GM18517 (cell line): Measurements from ENCODE around the gene BRD1.

Experiments
- ATAC-seq: cut with Tn5 transposase; IDR thresholded peaks from one replicate; pipeline ENCODE4 v1.9.1; 2021; ENCODE audit warnings: mild to moderate bottlenecking, moderate library complexity; ENCODE audit not compliant: unreplicated experiment

BRD1 gene

GRCh38 chr22:49827853-49828598 lies at the start of gene BRD1:
TSS of gene BRD1 (minus strand) at chr22:49827873. CDS start at chr22:49824317, 3,556 bp downstream.
- ATAC-seq = no peak

DNA sequence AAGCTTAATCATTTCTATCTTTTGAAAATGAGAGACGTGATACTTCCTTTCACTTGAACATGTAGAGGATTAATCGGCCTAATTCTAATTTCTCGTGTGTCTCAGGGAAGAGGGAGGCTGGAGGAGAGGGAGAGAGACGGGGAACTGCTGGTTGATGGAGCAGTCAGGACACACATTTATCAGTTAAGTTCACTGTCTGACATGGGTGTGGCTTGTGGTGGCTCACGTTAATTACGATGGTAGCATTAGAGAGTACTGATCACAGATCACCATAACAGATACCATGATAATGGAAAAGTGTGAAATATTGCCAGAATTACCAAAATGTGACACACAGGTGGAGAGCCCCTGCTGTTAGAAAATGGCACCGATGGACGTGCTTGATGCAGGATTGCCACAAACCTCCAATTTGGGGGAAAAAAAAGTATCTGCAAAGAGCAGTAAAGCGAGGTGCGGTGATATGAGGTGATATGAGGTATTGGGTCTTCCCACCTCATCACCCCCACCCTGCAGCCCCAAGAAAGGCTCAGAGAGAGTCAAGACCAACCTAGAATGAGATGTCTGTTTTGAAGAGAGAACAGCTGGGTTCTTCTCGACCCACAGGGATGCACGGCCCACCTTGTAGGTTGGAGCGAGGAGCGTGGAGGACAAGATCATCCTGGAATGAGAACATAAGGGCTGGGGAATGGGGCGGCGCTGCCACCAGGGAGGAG lies 45.7 kb upstream of the BRD1 start:
- ATAC-seq = no peak

GRCh38 chr22:49872347-49872746 lies 44.7 kb upstream of the BRD1 start:
- no peak for ATAC-seq

DNA sequence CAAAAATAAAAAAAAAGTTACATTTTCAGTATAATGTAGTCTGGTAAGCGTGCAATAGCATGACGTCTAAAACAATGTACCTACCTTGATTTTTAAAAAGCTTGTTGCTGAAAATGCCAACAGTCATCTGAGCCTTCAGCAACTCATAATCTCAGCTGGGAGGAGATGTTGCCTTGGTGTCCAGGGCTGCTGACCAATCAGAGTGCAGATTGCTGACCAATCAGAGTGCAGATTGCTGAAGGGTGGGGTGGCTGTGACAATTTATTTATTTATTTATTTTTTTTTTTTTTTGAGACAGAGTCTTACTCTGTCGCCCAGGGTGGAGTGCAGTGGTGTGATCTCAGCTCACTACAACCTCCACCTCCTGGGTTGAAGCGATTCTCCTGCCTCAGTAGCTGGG lies 43.8 kb upstream of the BRD1 start:
- ATAC-seq = no peak

DNA sequence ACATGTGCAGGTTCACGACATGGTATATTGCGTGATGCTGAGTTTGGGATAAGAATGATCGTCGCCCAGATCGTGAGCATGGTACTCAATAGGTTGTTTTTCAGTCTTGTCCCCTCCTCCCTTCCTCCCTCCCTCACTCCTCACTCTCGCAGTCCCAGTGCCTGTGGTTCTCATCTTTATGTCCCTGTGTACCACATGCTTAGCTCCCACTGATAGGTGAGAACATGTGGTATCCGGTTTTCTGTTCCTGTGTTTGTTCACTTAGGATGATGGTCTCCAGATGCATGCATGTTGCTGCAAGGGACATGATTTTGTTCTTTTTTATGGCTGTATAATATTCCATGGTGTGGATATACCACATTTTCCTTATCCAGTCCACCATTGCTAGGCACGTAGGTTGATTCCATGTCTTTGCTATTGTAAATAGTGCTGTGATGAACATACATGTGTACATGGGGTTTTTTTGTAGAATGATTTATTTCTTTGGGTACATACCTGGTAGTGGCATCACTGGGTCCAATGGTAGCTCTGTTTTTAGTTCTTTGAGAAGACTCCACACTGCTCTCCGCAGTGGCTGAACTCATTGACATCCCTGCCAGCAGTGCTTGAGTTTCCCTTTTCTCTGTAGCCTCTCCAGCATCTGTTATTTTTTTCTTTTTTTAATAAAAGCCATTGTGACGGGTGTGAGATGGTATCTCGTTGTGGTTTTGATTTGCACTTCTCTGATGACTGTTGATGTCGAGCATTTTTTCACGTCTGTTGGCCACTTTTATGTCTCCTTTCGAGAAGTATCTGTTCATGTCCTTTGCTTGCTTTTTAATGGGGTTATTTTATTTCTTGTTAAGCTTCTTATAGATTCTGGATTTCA lies 42.4 kb upstream of the BRD1 start:
- ATAC-seq = no peak

DNA sequence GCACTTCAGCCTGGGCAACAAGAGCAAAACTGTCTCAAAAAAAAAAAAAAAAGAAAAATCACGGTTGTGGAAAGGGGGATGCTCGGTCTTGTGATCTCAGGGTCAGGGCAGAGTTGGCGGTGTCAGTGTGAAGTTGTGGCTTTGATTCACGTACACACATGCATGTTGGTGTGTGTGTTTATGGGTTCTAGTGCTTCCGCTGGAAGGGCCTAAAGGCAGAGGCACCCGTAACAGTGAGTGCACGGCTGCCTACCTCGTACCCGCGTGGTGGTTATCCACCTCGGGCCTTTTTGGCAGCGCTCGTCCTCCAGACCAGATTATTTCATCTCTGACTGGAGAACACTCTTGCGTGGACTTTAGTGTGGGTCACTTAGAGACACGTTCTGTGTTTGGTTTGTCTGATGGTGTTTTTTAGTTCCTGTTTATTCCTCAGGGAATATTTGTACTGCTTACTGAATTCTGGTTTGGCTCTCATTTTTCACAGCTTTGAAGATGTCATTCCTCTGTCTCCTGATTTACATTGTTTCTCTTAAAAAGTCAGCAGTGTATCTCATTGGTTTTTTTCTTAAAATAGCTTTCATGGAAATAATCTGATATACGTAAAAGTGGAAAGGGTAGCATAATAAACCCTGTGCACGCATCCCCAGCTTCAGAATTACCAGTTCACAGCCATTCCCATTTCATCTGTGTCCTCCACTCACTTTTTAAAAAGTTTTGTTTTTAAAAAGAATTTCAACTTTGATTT lies 41.6 kb upstream of the BRD1 start:
- no peak for ATAC-seq

DNA sequence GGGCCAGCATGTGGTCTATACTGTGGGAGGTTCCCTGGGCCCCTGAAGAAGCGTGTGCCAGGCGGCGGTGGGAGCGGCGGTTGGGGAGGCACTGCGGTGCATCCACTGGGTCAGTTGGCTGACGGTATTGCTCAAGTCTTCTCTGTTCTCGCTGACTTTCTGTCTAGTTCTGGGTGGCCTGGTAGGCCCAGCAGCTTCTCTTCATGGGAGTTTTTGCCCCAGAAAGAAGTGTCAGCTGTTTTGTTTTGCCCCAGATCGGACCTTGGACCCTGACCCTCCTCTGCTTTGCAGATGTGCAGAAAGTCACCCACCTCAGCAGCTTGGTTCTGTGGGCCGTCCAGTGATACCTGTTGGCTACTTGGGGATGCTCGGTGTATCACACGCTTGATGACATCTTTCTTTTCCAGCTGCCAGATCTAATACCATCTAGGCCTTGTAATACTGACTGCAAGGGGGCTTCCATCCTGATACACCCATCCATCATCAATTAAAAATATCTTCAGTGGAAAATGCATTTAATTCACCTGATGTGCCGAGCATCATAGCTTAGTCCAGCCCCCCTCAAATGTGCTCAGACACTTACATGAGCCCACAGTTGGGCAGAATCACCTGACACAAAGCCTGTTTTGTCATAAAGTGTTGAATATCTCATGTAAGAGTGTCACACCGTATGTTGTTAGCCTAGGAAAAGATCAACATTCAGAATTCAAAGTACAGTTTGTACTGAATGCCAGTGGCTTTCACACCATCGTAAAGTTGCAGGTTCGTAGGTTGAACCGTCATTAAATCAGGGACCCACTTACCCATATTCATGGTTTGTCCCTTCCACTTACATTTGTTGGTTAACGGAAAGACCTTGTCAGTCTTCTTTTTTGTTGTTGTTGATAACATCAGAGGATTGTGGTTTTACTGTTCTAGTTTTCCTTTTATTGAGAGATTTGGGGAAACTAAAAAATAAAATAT lies 39.9 kb upstream of the BRD1 start:
- ATAC-seq = no peak

DNA sequence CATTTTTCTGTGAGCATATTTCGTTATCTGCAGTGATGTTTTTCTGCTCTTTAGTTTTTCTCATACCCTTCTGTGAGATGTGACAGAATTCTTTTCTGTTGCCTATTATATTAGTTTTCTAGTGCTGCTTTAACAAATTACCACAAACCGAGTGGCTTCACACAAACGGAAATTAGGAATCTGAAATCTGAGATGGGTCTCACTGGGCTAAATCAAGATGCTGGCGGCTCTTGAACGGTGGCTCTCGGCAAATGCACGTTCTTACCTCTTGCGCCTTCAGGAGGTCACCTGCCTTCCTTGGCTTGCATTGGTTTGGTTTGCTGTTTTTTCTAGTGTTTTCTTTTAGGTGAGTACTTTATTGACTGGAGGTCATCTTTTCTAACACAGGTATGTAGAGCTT lies 39.0 kb upstream of the BRD1 start:
- no peak for ATAC-seq

- ATAC-seq = no peak
These were observed 38.5 kb upstream of the BRD1 start for GRCh38 chr22:49866134-49866533.

DNA sequence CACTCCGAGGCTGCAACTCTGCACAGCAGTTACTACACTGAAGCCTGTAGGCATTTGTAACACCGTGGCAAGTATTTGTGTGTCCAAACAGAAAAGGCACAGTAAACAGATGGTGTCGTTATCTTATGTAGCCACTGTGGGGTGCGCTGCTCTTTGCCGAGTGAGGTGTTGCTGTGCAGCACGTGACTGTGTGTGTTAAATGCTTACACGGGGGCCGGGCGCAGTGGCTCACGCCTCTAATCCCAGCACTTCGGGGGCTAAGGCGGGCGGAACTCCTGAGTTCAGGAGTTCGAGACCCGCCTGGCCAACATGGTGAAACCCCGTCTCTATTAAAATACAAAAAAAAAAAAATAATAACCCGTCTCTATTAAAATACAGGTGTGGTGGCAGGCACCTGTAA lies 37.5 kb upstream of the BRD1 start:
- ATAC-seq = no peak

DNA sequence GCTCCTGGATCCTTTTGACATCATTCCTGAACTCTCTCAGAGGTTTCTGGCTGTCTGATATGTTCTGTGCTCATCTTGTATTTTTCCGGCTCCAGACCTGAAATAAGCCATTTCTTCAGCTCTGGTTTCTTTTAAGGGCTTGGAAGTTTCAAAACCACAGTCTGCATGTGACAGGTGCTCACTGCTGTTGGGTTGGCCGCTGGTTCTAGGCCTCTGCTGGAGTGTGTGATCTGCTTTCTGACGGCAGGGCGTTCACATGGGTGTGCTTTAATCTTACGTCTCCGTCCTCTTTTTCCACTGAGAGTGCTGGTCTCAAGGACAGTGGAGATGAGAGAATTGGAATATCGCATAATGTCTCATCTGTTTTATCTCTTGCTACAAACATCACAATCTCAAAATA lies 36.3 kb upstream of the BRD1 start:
- no peak for ATAC-seq

DNA sequence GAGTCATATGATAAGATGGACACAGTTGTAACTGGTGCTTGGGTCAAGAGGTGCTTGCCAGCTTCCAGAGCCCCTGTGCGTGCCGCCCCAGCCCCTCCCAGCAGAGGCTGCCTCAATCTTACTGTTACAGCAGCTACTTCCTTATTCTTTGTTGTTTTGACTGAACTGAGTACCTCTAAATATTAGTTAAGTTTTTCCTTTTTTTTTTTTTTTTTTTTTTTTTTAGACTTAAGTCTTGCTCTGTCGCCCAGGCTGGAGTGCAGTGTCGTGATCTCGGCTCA lies 34.8 kb upstream of the BRD1 start:
- no peak for ATAC-seq

DNA sequence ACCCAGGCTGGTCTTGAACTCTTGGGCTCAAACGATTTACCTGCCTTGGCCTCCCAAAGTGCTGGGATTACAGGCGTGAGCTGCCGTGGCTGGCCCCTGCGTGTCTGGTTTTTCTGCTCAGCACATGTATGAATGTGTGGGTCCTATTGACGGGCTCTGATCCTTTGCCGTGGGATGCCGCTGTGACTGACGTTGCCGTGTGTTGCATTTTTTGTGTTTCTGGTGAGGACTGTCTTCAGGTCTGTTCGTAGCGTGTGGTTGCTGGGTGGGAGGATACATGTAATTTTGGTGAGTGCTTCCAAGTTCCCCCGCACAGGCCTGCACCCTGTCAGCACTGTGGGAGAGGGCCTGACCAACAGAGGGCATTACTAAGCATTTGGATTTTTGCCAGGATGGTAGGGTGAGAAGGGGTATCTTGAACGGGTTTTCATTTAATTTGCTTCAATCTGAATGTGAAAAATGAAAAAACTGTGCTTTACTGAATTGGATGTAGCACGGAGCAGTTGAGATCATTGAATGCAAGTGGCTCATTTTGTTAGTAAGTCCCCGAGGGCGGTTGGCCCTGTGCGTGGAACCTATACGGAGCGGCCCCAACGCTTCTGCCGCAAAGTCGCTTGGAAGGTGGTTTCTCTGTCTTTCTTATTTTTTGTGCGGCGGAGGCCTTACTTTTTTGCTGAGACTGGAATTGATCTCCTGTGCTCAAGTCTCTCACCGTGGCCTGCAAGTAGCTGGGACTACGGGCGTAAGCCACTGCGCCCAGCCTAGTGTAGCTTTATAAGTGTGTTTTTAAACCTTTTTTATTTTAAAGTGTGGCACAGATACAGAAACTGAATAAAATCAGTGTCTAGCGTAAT lies 34.2 kb upstream of the BRD1 start:
- ATAC-seq = no peak

DNA sequence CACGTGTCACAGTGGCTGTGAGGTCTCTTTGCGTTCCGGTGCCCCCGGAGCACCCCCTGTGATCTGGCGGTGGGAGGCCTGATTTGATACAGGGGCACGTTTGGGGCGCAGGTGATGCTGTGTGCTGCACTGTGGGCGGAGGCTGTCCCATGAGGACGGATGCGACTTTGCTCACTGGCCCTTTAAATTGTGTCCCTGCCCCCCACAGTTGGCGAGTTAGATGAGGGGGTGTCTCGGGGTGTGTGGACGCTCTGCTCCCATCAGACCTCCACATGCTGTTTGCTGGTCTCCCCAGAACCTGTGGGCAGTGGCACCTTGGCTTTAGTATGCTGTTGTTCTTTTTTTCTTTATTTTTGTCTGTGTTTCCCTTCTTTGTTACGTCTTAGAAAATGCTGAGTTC lies 31.2 kb upstream of the BRD1 start:
- ATAC-seq = no peak

DNA sequence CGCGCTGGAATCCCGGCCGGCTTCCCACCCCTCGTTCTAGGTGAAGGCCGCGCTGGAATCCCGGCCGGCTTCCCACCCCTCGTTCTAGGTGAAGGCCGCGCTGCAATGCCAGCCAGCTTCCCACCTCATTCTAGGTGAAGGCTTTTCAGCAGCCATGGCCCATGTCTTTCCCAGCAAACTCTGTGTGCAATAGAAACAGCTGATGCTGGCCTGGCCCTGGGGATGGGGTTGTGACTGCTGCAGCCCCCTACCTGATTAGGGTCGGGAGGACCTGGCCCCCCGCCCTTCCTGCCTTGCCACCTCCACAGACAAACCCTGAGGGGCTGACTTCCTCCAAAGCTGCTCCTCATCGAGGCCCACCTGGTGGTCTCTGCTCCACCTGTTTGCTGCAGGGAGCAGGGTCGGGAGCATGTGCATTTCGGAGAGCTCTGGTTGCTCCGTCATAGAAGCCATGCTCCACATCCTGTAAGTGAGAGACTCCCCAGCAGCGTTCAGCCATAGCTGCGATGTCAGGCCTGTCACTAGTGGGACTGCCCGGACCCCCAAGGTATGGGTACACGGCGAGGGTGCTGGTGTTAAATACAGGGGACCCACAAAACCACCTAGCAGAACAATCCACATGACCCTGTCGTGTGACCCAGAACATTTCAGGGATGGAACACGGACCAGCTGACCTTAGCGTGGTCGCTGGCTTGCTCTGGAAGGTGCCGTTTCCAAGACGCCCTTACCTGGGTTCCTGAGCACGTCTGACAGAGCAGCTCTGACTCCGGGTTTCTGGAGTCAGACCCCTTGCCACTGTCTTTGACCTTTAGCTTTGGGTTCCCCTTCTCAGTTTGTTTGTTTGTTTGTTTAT lies 29.3 kb upstream of the BRD1 start:
- no peak for ATAC-seq

- no peak for ATAC-seq
These were observed 28.7 kb upstream of the BRD1 start for GRCh38 chr22:49856343-49856742.

GRCh38 chr22:49855251-49855911 lies 27.7 kb upstream of the BRD1 start:
- no peak for ATAC-seq
